ENCODE data around the gene CHST14. TPM values are rescaled to one million over a fixed set of nuclear protein-coding genes. Genes with fewer than 3 reads are reported as not detected.

Gene CHST14
- total RNA-seq, 1 experiment from 2014 or later, result 11.5 TPM

- H3K36me3 Mint-ChIP-seq (ENCODE audit: insufficient read depth, unreplicated experiment), result peaks cover 18% of the 10 kb centered on the region
- peaks cover 15% of the 10 kb centered on the region for H3K4me1 Mint-ChIP-seq (ENCODE audit: low read depth, unreplicated experiment)
- no peaks in the 10 kb centered on the region for H3K27me3 Mint-ChIP-seq (ENCODE audit: unreplicated experiment)
- H3K27ac Mint-ChIP-seq (ENCODE audit: unreplicated experiment), result no peak overlapping the region
- intact Hi-C loops (cut with micrococcal nuclease; ENCODE audit: unreplicated experiment), result no loop called here
- H3K9me3 Mint-ChIP-seq (ENCODE audit: low read depth, unreplicated experiment), result no peaks in the 10 kb centered on the region
- no peak for TF ChIP-seq CTCF (IDR thresholded peaks at IDR 0.05; ENCODE audit: unreplicated experiment)
- CTCF ChIA-PET, result no interaction called here
- H3K4me3 Mint-ChIP-seq (ENCODE audit: low read depth, unreplicated experiment), result no peak overlapping the region
- no peak for DNase-seq
- BruUV-seq (replicated peaks), result no TSS peak
Observed at GRCh38 chr15:40444736-40445135, 26.0 kb upstream of the CHST14 start.

GRCh38 chr15:40445421-40445922, 25.3 kb upstream of the CHST14 start:
- H3K4me3 Mint-ChIP-seq (ENCODE audit: low read depth, unreplicated experiment), result no peak overlapping the region

GRCh38 chr15:40446144-40446543, 24.6 kb upstream of the CHST14 start:
- H3K9me3 Mint-ChIP-seq (ENCODE audit: low read depth, unreplicated experiment), result no peaks in the 10 kb centered on the region
- H3K27me3 Mint-ChIP-seq (ENCODE audit: unreplicated experiment), result no peaks in the 10 kb centered on the region
- H3K27ac Mint-ChIP-seq (ENCODE audit: unreplicated experiment), result no peak overlapping the region
- H3K4me3 Mint-ChIP-seq (ENCODE audit: low read depth, unreplicated experiment), result no peak overlapping the region
- no TSS peak for BruUV-seq (replicated peaks)
- no peak for DNase-seq
- CTCF ChIA-PET, result no interaction called here
- no peak for TF ChIP-seq CTCF (IDR thresholded peaks at IDR 0.05; ENCODE audit: unreplicated experiment)
- H3K36me3 Mint-ChIP-seq (ENCODE audit: insufficient read depth, unreplicated experiment), result peaks cover 5% of the 10 kb centered on the region
- H3K4me1 Mint-ChIP-seq (ENCODE audit: low read depth, unreplicated experiment), result peaks cover 15% of the 10 kb centered on the region
- intact Hi-C loops (cut with micrococcal nuclease; ENCODE audit: unreplicated experiment), result no loop called here

More at GRCh38 chr15:40445421-40445922, 25.3 kb upstream of the CHST14 start:
- TF ChIP-seq CTCF (IDR thresholded peaks at IDR 0.05; ENCODE audit: unreplicated experiment), result no peak
- Mint-ChIP-seq H3K27me3 (ENCODE audit: unreplicated experiment) (no peaks in the 10 kb centered on the region), H3K4me1 (ENCODE audit: low read depth, unreplicated experiment) (peaks cover 15% of the 10 kb centered on the region), H3K27ac (ENCODE audit: unreplicated experiment) (no peak overlapping the region), H3K36me3 (ENCODE audit: insufficient read depth, unreplicated experiment) (peaks cover 10% of the 10 kb centered on the region), H3K9me3 (ENCODE audit: low read depth, unreplicated experiment) (no peaks in the 10 kb centered on the region)
- BruUV-seq (replicated peaks), result no TSS peak
- no peak for DNase-seq
- CTCF ChIA-PET, result no interaction called here
- intact Hi-C loops (cut with micrococcal nuclease; ENCODE audit: unreplicated experiment), result no loop called here

- no peaks in the 10 kb centered on the region for H3K9me3 Mint-ChIP-seq (ENCODE audit: low read depth, unreplicated experiment)
- H3K27me3 Mint-ChIP-seq (ENCODE audit: unreplicated experiment), result no peaks in the 10 kb centered on the region
- no peak overlapping the region for H3K4me3 Mint-ChIP-seq (ENCODE audit: low read depth, unreplicated experiment)
- H3K36me3 Mint-ChIP-seq (ENCODE audit: insufficient read depth, unreplicated experiment), result no peaks in the 10 kb centered on the region
- DNase-seq, result no peak
- no peak overlapping the region for H3K27ac Mint-ChIP-seq (ENCODE audit: unreplicated experiment)
- no peak for TF ChIP-seq CTCF (IDR thresholded peaks at IDR 0.05; ENCODE audit: unreplicated experiment)
- H3K4me1 Mint-ChIP-seq (ENCODE audit: low read depth, unreplicated experiment), result peaks cover 8% of the 10 kb centered on the region
- no TSS peak for BruUV-seq (replicated peaks)
- CTCF ChIA-PET, result no interaction called here
- intact Hi-C loops (cut with micrococcal nuclease; ENCODE audit: unreplicated experiment), result no loop called here
Observed at GRCh38 chr15:40448354-40448753, 22.4 kb upstream of the CHST14 start.
